ENCODE results near the gene MDH2.
"Not testable (repeated sequence)": the region's sequence is repeated elsewhere in the genome, so short reads cannot be mapped to it uniquely, and the experiment has no call there.

MDH2 gene

DNA sequence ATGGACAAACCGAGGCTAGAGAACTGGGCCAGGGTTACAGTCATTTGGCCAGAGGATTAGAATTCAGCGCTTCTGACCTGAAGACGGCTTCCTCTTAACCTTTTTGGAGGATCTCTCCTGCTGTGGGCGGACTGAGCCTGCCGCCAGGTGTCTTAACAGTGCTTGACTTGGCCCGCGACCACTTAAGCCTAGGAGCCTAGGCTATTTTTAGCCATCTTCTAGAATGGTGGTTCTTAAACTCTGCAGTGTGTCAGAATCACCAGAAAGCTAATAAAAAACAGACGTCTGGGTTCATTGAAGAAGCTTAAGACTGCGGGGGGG is 722 bp downstream of the MDH2 start:
- no peak for DNase-seq

- DNase-seq = no peak
These were observed 1.4 kb downstream of the MDH2 start for GRCh38 chr7:76049295-76049694.

DNA sequence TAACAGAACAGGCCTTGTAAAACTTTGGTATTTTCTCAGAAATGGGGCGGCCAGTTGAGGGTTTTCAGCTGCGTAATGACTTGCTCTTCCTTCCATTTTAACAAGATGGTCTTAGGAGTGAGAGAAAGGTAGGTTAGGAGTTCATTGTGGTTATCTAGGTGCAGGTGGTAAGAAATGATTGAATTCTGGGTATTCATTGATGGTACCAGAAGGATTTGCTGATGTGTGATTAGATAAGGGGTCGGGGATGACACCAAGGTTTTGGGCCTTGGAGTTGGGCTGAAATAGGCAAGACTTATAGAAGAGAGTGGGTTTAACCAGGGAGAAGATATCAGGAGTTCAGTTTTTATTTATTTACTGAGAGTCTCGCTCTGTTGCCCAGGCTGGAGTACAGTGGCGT is 2.6 kb downstream of the MDH2 start:
- DNase-seq = no peak

- DNase-seq = no peak
These were observed 3.9 kb downstream of the MDH2 start for GRCh38 chr7:76051840-76052239.

DNA sequence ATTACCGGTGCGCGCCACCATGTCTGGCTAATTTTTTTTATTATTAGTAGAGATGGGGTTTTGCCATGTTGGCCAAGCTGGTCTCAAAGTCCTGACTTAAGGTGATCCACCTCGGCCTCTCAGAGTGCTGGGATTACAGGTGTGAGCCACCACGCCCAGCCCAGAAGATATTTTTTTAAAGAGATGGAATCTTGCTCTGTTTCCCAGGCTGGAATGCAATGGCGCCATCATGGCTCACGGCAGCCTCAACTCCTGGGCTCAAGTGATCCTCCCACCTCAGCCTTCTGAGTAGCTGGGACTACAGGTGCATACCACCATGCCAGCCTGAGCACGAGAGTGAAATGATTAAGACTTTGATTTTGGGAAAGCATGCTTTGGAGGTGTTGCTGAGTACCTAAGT is 4.8 kb downstream of the MDH2 start:
- DNase-seq = not testable (repeated sequence)

DNA sequence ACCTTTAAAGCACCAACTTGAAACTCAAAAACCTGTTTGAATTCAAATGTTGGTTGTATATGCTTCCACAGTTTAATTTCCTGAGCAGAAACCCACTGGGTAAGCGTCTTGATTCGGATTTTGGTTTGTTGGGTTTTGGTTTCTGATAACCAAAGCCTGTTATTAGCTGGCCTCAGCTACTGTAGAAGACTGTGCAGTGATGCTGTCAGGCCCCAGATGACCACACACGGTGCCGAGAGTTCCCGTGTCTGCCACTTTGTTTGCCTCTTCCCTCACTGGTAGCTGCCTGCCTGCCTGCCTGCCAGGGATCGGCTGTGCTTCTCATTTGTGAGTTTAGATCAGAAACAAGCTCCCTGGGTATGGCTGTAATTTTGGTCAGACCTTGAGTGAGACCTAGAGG is 5.6 kb downstream of the MDH2 start:
- DNase-seq = no peak

DNA sequence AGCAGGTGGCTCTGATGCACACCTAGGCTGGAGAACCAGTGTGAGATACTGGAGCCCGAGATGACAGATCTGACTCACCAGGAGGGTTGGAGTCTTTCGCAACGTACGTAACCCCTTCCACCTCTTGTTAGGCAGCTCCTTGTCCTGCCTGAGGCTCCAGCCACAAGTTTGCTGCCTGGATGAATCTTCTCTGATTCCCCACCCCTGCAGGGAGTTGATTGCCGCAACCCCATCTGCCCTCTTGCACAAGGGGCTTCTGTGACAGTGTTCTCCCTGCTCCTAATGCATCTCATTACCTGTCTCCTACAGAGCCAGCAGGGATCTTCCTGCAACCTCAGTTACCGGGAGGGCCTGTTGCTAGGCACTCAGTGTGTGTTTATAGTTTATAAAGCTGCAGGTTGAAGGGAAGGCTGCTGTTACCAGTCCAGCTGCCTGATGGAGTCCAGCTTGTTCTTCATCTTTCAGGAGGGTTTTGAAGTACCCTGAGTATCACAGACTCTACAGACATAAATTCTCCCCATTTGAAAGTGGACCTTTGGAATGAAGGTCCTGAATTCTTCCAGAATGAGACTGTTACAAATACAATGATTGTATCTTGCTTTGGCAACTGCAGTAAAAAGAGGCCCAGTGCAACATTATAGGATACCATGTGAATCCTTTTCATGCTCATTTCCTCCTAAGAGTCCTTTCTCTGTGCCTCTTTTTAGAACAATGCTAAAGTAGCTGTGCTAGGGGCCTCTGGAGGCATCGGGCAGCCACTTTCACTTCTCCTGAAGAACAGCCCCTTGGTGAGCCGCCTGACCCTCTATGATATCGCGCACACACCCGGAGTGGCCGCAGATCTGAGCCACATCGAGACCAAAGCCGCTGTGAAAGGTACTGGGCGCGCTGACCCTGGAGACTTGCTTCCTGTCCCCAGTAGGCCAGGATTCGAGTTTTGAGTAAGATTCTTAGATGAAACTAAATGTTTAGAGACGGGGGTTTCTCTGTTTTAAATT is 6.5 kb downstream of the MDH2 start:
- DNase-seq = peak; percentile 72

DNA sequence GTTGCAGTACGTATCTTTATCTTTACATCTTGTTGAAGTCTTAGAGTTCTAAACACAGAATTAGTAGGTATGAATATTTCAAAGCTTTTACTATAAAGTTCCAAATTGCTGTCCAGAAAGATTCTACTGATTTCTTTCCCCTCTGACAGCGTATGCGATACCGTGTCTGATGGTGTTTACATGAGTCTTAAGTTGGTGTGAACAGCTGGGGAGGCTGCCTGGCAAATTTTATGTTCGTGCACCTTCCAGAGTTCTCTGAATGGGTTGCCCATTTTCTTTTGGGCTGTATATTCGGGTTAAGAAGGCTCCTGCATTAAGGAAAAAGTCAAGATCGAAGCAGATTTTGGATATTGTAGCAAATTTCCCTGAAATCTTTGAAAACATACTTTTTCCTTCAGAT is 8.3 kb downstream of the MDH2 start:
- no peak for DNase-seq

DNA sequence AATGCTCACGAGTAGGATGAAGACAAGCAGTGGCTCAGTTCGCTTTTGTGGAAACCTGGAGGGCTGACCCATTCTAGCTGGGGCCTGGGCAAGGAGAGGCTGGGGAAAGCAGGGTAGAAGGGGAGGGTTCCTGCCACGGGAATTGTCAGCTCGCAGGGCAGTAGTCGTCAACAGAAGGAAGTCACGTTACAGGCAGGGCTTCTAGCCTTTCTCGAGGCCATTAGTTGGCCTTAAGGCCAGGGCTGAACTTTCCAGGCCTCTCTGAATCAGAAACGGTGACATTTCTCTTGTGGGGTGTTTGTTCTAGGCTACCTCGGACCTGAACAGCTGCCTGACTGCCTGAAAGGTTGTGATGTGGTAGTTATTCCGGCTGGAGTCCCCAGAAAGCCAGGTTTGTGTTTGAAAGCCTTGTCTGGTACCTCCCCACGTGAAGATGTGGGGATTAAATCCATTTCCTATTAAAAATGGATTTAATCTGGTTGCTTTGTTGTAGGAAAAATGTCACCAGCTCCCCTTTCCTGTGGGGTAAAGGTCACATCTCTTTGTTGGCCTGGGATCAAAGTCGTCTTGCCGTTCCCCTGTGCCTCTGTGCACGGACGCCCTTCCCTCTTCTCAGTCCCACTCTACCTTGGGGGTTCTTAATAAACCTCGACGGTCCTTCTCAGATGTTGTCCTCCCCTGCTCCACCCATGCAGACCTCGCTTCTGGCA is 9.4 kb downstream of the MDH2 start:
- no peak for DNase-seq

GRCh38 chr7:76057813-76058145 is 9.9 kb downstream of the MDH2 start:
- DNase-seq = no peak

DNA sequence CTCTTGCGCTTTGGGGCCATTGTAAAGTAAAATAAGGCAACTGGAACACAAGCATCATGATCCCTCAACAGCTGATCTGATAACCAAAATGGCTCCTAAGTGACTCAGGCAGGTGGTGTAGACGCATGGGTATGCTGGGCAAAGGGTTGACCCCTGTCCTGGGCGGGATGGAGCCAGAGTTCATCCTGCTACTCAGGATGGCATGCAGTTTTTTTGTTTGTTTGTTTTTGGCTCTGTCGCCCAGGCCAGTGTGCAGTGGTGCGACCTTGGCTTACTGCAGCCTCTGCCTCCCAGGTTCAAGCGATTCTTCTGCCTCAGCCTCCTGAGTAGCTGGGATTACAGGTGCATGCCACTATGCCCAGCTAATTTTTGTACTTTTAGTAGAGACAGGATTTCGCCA is 10.8 kb downstream of the MDH2 start:
- DNase-seq = not testable (repeated sequence)

DNA sequence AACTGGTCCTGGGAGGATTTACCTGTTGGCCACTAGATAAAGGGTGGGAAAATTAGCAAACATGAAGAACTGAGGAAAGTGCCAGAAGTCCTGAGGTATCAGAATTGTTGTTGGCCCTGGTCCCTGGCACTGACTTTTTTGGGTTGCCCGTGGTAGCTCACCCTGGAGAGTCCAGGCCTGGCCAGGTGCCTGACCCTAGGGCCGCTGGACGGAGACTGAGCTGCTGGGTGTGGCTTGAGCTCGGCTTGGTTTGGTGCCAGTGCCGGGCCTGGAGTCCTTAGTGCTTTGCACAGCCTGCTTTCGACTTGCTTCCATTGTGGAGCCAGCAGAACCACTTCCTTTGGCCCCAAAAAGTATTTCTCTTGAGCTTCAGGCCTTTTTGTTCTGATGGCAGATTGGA is 12.9 kb downstream of the MDH2 start:
- no peak for DNase-seq

DNA sequence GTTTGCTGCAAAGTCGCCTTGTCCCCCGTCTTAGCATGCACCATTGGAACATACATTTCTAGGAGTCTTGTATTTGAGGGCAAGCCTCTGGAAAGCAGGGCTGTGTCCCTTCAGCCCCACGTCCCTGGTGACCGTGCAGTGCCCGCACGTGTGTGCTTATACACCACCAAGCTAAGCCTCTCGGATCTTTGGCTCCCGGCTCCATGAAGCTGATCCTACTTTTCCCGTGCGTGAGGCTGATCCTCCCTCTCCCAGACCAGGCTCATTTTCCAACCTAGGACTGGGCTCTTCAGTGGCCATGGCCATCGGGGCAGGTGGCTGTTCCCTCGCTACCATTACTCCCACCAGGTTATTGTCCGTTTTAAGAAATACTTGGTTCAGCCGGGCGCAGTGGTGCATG is 14.3 kb downstream of the MDH2 start:
- no peak for DNase-seq

GRCh38 chr7:76063114-76063513 is 15.2 kb downstream of the MDH2 start:
- DNase-seq = no peak

DNA sequence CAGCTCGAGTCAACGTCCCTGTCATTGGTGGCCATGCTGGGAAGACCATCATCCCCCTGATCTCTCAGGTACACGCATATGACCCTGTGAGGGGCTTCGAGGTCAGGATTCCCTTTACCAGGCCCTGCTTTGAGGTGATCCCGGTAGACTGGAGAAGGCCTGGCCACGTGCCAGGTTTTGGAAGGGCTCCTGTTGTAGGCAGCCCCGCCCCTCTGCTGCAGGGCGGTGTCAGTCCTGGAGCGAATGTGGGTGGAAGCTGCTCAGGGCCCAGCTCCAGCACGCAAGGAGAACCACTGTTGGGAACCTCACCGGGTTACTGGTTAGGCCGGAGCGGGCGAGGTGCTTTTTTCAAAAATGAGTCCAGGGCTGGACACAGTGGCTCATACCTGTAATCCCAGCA is 15.6 kb downstream of the MDH2 start:
- no peak for DNase-seq

GRCh38 chr7:76064208-76064970 is 16.5 kb downstream of the MDH2 start:
- DNase-seq = no peak

DNA sequence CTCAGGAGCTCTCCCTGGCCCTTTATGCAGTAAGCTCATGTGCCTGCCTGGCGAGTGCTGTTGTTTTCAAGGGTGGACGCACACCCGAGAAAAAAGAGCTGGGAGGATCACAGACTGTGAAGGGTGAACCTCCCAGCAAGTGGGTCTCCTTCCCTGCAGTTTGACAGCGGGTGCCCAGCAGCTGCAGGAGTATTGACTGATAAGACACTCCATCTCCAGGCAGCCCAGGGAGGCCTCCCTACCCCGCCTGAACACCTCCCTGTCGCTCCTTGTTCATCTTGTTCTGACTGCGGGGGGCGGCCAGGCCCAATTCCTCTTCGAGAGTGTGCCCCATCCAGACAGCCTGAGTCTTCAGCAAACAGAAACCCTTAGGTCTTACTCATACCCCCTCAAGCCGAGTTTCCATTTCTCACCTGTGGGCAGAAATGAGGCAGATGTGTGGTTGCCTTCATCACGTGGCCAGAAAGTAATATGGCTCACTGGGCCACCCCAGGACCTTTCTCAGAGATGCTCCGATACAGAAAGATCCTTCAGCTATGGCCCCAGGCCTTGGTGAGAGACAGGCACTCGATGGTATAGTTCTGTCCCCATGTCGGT is 17.2 kb downstream of the MDH2 start:
- DNase-seq = no peak

DNA sequence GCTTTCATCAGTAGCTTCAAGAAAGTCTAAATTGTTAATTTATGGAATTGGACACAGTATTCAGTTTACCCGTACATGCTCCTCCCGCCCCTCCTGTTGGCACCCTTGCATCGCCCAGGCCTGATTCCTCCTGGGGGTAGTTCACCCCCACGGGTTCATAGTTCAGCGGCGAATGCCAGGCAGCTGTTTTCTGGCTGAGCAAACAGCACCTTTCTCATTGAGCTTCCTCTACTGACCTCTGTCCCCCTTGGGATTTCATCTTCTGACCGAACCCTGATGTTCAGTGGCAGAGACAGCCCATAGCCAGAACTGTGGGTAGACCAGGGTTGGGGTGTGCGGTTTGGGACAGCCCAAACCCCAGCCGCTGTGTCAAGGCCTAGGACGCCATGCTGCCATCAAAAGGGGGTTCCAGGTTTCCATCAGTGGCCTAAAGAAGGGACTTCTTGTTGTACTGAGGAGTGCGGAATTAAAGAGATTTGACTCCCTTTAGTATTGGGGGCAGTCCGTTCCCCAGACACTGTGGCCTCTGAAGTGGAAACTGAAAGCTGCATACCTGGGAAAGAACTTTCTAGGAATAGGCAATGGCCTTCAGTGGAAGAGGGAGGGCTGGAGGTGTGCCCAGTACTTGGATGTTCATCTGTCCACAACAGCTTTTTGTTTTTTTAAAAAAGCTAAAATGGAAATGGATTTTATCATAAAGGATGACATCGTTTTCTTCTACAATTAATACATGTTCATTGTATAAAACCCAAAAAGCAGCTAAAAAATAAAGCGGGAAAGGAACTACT is 19.0 kb downstream of the MDH2 start:
- DNase-seq = no peak

- DNase-seq = peak; percentile 95
These were observed 21.3 kb downstream of the MDH2 start for GRCh38 chr7:76069238-76069638.

DNA sequence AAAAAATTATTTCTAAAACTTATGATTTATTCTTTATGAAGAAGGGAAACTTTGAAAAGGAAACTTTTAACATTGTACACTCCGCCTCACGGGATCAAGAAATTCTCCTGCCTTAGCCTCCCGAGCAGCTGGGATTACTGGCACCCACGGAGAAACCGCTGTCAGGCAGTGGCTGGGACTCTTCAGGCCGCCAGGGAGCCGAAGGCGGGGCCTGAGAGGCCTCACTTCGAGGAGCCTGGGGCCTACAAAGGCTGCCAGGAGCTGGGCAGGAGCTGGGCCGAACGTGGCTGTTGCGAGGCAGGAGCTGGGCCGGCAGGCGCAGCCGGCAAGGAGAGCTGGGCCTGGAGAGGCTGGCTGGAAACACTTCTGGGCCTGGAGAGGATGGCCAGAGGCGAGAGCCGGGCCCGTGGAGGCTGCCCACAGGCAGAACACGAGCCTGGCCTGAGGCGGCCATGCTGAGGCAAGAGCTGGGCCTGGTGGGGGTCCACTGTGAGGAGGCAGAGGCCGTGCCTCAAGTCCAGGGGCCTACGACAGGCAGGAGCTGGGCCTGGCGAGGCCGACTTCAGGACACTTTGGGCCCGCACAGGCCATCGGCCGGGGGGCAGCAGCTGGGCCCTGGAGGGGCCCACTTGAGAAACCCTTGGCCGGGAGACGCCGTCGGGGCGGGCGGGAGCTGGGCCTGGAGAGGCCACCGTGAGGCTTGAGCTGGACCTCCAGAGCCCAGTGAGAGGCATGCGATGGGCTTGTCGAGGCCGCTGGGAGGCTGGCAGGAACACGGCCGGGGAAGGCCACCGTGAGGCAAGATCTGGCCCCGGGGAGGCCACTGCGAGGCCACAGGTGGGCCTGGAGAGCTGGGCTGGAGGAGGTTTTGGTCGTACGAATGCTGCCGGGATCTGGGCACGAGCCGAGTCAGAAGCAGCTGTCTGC is 23.7 kb downstream of the MDH2 start:
- DNase-seq = no peak

Data from EL (cell line).